Pancreas (tissue), 10 donors: Measurements from ENCODE around the gene CDYL2. TPM values are rescaled to one million over a fixed set of nuclear protein-coding genes. Genes with fewer than 3 reads are reported as not detected.

ENCODE experiments used
- ATAC-seq, 4 donors: fragments of 200-7000 bp; cut with Tn5 transposase; one replicate each; pipeline versions ENCODE4 v1.8.0 to v1.9.1; 2020; ENCODE audit warnings: mild to moderate bottlenecking in 4 of 4, moderate library complexity in 4 of 4
- DNase-seq, 6 donors: peaks; one replicate each; pipeline ENCODE4 v3.0.0-alpha.2; 2020
- FAIRE-seq: peaks from 2 replicates; lab custom pipeline; 2012; peaks lifted over from hg19 to GRCh38; lab: Jason Lieb, UNC
- H3K27ac ChIP-seq, 4 donors: fragments of 200-600 bp; sonication (generic); 1 replicate in 3 of 4; 2 replicates in 1 of 4; pipeline versions ENCODE4 v1.5.0 to v1.8.0; 2020
- H3K27me3 ChIP-seq, 4 donors: fragments of 200-600 bp; one replicate each; pipeline ENCODE4 v1.8.0; 2021
- H3K36me3 ChIP-seq, 3 donors: fragments of 200-600 bp; sonication (generic) in 1 of 3; one replicate each; pipeline versions ENCODE4 v1.5.0 to v1.8.0; 2020 to 2021
- H3K4me1 ChIP-seq, 3 donors: fragments of 200-600 bp; one replicate each; pipeline ENCODE4 v1.8.0; 2021
- H3K4me3 ChIP-seq, 4 donors: fragments of 200-600 bp; sonication (generic) in 2 of 4; one replicate each; pipeline versions ENCODE4 v1.5.0 to v1.8.0; 2020 to 2021
- H3K9me3 ChIP-seq, 4 donors: fragments of 200-600 bp; one replicate each; pipeline ENCODE4 v1.8.0; 2021
- CTCF ChIP-seq, 4 donors: fragments of 200-600 bp; sonication (generic) in 3 of 4; IDR thresholded peaks; one replicate each; pipeline versions ENCODE4 v1.5.0 to v1.8.0; 2021; ENCODE audit warnings: antibody characterized with exemption in 4 of 4
- WGBS, 2 donors: extraction: QIAGEN DNeasy Blood & Tissue Kit; methylation state at CpG; one replicate each; pipeline ENCODE4 v1.1.7; 2013; 5-methylcytosine and 5-hydroxymethylcytosine counted together
- intact Hi-C, 3 donors: fragments of 100-400 bp; cut with DNase I; formaldehyde crosslinking; loops; one replicate each; pipeline versions ENCODE4 v1.11.1 to v1.14.2; 2022
- polyA plus RNA-seq, 2 donors: library from polyadenylated mRNA; stranded (reverse); fragments of 200-250 nt; gene quantifications; one replicate each; pipeline ENCODE4 v1.2.3, GENCODE V29; 2013
- total RNA-seq, 6 donors: library from RNA; stranded (reverse); fragmentation: NEBNext Ultra II Directional in 4 of 6; extraction: Animal tissue kit (Norgen Biotek cat#: 25700) in 4 of 6; gene quantifications; one replicate each; pipeline versions ENCODE4 v1.2.1 to v1.2.4, GENCODE V29; 2021 to 2023
- donor health status: healthy with polysubstance abuse.
- donor health status: DM: no; HTN: no; CAD: no; lungs with moderate emphysema.
- donor health status: DM: no; HTN: no; CAD: no.
- donor health status: control.
- donor health status: control.
- donor health status: Bipolar disorder and iron deficiency.
- donor health status: DM: yes; HTN: yes; CAD: no.
- donor health status: DM: no; HTN: no; CAD: no.
- donor health status: DM: no; HTN: no; CAD: no.
- donor health status: DM: yes; HTN: yes; CAD: no.

The CDYL2 gene
- total and polyA plus RNA-seq, 8 donors, result 0.61 to 7.1 (median 3.1) TPM

DNA sequence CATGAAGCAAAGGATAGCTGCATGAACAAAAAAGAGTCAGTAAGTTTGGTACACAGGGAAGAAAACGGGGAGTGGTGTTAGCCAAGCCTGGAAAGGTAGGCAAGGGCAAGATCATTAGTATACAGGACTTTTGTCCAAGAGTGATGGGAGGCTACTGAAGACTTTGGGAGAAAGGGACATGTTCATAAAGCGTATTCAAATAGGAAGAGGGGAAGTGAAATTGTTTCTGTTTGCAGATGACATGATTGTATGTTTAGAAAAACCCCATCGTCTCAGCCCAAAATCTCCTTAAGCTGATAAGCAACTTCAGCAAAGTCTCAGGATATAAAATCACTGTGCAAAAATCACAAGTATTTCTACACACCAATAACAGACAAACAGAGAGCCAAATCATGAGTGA, 19.4 kb downstream of the CDYL2 start:
- H3K27me3 ChIP-seq, result no peaks in the 10 kb centered on the region
- no peak overlapping the region for H3K27ac ChIP-seq
- H3K4me3 ChIP-seq, result no peak overlapping the region
- ATAC-seq, result no peak
- 86 to 92% methylated on average over 3 of the region's 3 CpGs for WGBS, 2 donors
- no peak for TF ChIP-seq CTCF (IDR thresholded peaks at IDR 0.05)
- H3K9me3 ChIP-seq, result no peaks in the 10 kb centered on the region
- no peaks in the 10 kb centered on the region for H3K4me1 ChIP-seq
- no peak for FAIRE-seq
- no peak for DNase-seq
- intact Hi-C loops, result no loop called here
- no peaks in the 10 kb centered on the region for H3K36me3 ChIP-seq

DNA sequence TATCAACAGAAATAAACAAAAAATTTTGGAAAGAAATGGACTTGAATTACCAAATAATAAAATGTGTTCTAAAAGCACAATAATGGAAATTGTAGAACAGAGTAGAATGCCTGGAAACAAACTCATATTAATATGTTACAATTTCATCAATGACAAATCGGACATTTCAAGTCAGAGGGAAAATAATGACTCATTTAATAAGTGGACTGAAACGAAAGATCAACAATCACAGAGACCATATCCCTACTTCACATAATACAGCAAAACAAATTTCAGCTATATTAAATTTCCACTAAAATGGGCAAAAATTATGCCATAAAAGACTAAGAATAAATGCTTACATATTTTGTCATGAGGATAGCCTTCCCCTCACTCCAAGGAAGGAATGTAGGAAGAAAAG, 25.7 kb downstream of the CDYL2 start:
- Histone ChIP-seq H3K9me3 (no peaks in the 10 kb centered on the region), H3K36me3 (no peaks in the 10 kb centered on the region), H3K4me1 (no peaks in the 10 kb centered on the region), H3K27me3 (no peaks in the 10 kb centered on the region), H3K27ac (no peak overlapping the region), H3K4me3 (no peak overlapping the region)
- FAIRE-seq (no peak), DNase-seq (no peak), ATAC-seq (no peak)
- no peak for TF ChIP-seq CTCF (IDR thresholded peaks at IDR 0.05)
- WGBS, 2 donors, result 50 to 59% methylated on average over 2 of the region's 2 CpGs
- intact Hi-C loops, result no loop called here

DNA sequence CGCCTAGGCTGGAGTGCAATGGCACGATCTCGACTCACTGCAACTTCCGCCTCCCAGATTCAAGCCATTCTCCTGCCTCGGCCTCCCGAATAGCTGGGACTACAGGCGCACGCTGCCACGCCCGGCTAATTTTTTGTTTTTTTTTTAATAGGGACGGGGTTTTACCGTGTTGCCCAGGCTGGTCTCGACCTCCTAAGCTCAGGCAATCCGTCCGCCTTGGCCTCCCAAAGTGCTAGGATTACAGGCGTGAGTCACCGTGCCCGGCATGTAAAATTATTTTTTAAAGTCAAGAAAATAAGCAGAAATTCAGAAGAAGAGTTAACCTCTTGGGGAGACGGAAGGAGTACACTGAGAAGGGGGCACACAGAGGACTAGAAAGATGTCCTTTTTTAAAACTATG, 27.5 kb downstream of the CDYL2 start:
- 88 to 91% methylated on average over 19 of the region's 19 CpGs for WGBS, 2 donors
- TF ChIP-seq CTCF (IDR thresholded peaks at IDR 0.05), result no peak
- no peak for DNase-seq
- no peak for ATAC-seq
- no peak overlapping the region for H3K4me3 ChIP-seq
- H3K9me3 ChIP-seq, result no peaks in the 10 kb centered on the region
- intact Hi-C loops, result no loop called here
- no peaks in the 10 kb centered on the region for H3K27me3 ChIP-seq
- no peak for FAIRE-seq
- H3K36me3 ChIP-seq, result no peaks in the 10 kb centered on the region
- H3K4me1 ChIP-seq, result no peaks in the 10 kb centered on the region
- H3K27ac ChIP-seq, result no peak overlapping the region

- 92 to 95% methylated on average over 1 of the region's 1 CpG for WGBS, 2 donors
- intact Hi-C loops, result no loop called here
- Histone ChIP-seq H3K4me1 (no peaks in the 10 kb centered on the region), H3K36me3 (no peaks in the 10 kb centered on the region), H3K27ac (no peak overlapping the region), H3K27me3 (no peaks in the 10 kb centered on the region), H3K4me3 (no peak overlapping the region), H3K9me3 (no peaks in the 10 kb centered on the region)
- no peak for ATAC-seq
- DNase-seq, result no peak
- peak; percentile 41 for FAIRE-seq
- TF ChIP-seq CTCF (IDR thresholded peaks at IDR 0.05), result no peak
These were observed 28.9 kb downstream of the CDYL2 start for GRCh38 chr16:80775450-80775849.

DNA sequence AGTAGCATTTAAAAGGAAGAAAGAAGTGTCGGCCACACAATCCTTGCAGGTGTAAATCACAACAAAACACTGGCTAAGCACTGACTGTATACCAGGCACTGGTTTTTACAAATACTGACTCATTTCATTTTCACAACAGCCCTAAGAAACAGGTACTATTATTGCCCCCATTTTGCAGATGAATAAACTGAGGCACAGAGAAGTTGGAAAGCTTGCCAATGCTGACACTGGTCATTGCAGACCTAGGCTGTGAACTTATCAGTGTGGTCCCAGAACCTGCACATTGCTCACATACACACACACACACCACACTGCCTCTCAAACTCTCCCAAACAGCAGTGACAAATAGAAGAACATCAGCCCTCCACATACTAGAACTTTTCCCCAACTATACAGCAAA, 37.6 kb downstream of the CDYL2 start:
- WGBS, 2 donors, result 69 to 93% methylated on average over 1 of the region's 1 CpG
- intact Hi-C loops, result no loop called here
- TF ChIP-seq CTCF (IDR thresholded peaks at IDR 0.05), result no peak
- Histone ChIP-seq H3K27ac (no peak overlapping the region), H3K9me3 (no peaks in the 10 kb centered on the region), H3K4me1 (no peaks in the 10 kb centered on the region), H3K36me3 (no peaks in the 10 kb centered on the region), H3K4me3 (no peak overlapping the region), H3K27me3 (no peaks in the 10 kb centered on the region)
- DNase-seq (no peak), ATAC-seq (no peak), FAIRE-seq (no peak)
